CD4-positive, alpha-beta T cell treated with Interleukin-4 for 4 hours (primary cell): ENCODE data around the gene PRKCD.
"Not testable (repeated sequence)": the region's sequence is repeated elsewhere in the genome, so short reads cannot be mapped to it uniquely, and the experiment has no call there.

Experiments
- DNase-seq: peaks from one replicate; pipeline ENCODE4 v3.0.0-alpha.2; 2020

PRKCD gene

GRCh38 chr3:53140847-53141845 lies 19.9 kb upstream of the PRKCD start:
- no peak for DNase-seq

- no peak for DNase-seq
Observed at GRCh38 chr3:53142986-53143385, 18.0 kb upstream of the PRKCD start.

GRCh38 chr3:53144446-53144845 lies 16.6 kb upstream of the PRKCD start:
- no peak for DNase-seq

- DNase-seq, result no peak
Observed at GRCh38 chr3:53144862-53145712, 15.9 kb upstream of the PRKCD start.

- no peak for DNase-seq
Observed at GRCh38 chr3:53145713-53146080, 15.3 kb upstream of the PRKCD start.

GRCh38 chr3:53146319-53146891 lies 14.6 kb upstream of the PRKCD start:
- DNase-seq, result no peak

GRCh38 chr3:53147151-53147902 lies 13.7 kb upstream of the PRKCD start:
- no peak for DNase-seq

GRCh38 chr3:53147903-53148400 lies 13.1 kb upstream of the PRKCD start:
- DNase-seq, result no peak

- DNase-seq, result no peak
Observed at GRCh38 chr3:53149006-53149690, 11.9 kb upstream of the PRKCD start.

- DNase-seq, result no peak
Observed at GRCh38 chr3:53149699-53150098, 11.3 kb upstream of the PRKCD start.

GRCh38 chr3:53150247-53151085 lies 10.5 kb upstream of the PRKCD start:
- DNase-seq, result no peak

GRCh38 chr3:53151086-53151438 lies 9.9 kb upstream of the PRKCD start:
- DNase-seq, result not testable (repeated sequence)

- DNase-seq, result no peak
Observed at GRCh38 chr3:53151465-53151864, 9.5 kb upstream of the PRKCD start.

GRCh38 chr3:53151870-53152660 lies 8.9 kb upstream of the PRKCD start:
- no peak for DNase-seq

- no peak for DNase-seq
Observed at GRCh38 chr3:53153264-53153823, 7.7 kb upstream of the PRKCD start.

GRCh38 chr3:53153980-53154379 lies 7.0 kb upstream of the PRKCD start:
- DNase-seq, result no peak

GRCh38 chr3:53154881-53155285 lies 6.1 kb upstream of the PRKCD start:
- DNase-seq, result no peak

- no peak for DNase-seq
Observed at GRCh38 chr3:53155760-53156159, 5.2 kb upstream of the PRKCD start.

GRCh38 chr3:53156368-53156834 lies 4.6 kb upstream of the PRKCD start:
- DNase-seq, result no peak
